A549 treated with Hydrocortisone at 1 μM for 4 hours (cell line): ENCODE results near the gene NR5A2. TPM values are rescaled to one million over a fixed set of nuclear protein-coding genes. Genes with fewer than 3 reads are reported as not detected.

Source experiments
- total RNA-seq: library from RNA; stranded (reverse); fragments of 200-300 nt; extraction: Qiagen RNA extraction; gene quantifications from 5 replicates; pipeline ENCODE4 v1.2.3, GENCODE V29; 2022

NR5A2 gene
- 2.4 to 4.4 TPM (median 3.5 TPM) in 5 replicates for total RNA-seq

DNA sequence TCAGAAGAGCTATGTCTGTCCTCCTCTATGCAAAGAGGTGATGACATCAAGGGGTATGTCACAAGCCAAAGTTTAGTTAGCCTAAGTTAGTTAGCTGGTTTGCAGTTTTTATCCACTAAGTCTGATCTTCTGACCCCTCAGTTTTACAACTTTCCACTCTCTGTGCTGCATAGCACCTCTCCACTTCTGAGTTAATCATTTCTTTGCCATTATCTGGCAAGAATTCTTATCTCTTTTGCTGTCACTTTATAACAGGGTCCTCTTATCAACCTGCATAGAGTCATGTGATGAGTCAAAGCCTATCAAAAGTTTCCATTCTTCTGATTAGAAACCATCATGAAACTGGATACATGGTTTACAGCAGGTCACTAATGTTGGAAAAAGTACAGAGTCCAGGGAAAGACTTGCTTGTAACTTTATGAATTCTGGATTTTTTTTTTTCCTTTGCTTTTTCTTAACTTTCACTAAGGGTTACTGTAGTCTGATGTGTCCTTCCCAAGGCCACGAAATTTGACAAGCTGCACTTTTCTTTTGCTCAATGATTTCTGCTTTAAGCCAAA is at the start of gene NR5A2:
Gene NR5A2 (plus strand): TSS at position 447 of the 560 bp plus-strand sequence. CDS start 138 bp downstream, outside the sequence.

